Activated CD8-positive, alpha-beta memory T cell treated with anti-CD3 and anti-CD28 coated beads for 1 hour (primary cell): Measurements from ENCODE around the gene GATAD2A.

Experiments
- DNase-seq, 2 donors: peaks; one replicate each; pipeline ENCODE4 v3.0.0-alpha.2; 2020; ENCODE audit warnings: low read depth in 1 of 2; ENCODE audit errors: extremely low read depth in 1 of 2

Gene GATAD2A

GRCh38 chr19:19528721-19529490 is 123.4 kb downstream of the GATAD2A start, which contains the start of gene YJEFN3:
YJEFN3 (plus strand) TSS chr19:19528911; CDS start chr19:19528933, 22 bp downstream.
- no peak for DNase-seq

GRCh38 chr19:19529783-19530422 is 124.4 kb downstream of the GATAD2A start:
- no peak for DNase-seq

- no peak for DNase-seq
Observed at GRCh38 chr19:19530423-19530804, 124.9 kb downstream of the GATAD2A start.

- no peak for DNase-seq
Observed at GRCh38 chr19:19530889-19531288, 125.4 kb downstream of the GATAD2A start.

GRCh38 chr19:19531951-19532805 is 126.7 kb downstream of the GATAD2A start:
- DNase-seq, result peak; percentile 69 to 89

GRCh38 chr19:19532806-19533701 is 127.6 kb downstream of the GATAD2A start:
- DNase-seq, result no peak

- DNase-seq, result no peak
Observed at GRCh38 chr19:19533841-19534240, 128.4 kb downstream of the GATAD2A start.

GRCh38 chr19:19534556-19535265 is 129.2 kb downstream of the GATAD2A start:
- DNase-seq, result no peak

GRCh38 chr19:19535311-19536191 is 130.1 kb downstream of the GATAD2A start:
- DNase-seq, result no peak

- DNase-seq, result no peak
Observed at GRCh38 chr19:19537075-19538048, 131.9 kb downstream of the GATAD2A start.

GRCh38 chr19:19538061-19538784 is 132.7 kb downstream of the GATAD2A start, which contains the start of gene CILP2:
CILP2 (plus strand) TSS chr19:19538265; CDS start chr19:19538350, 85 bp downstream.
- DNase-seq, result no peak

- DNase-seq, result no peak
Observed at GRCh38 chr19:19538785-19539166, 133.3 kb downstream of the GATAD2A start.

GRCh38 chr19:19539698-19540063 is 134.2 kb downstream of the GATAD2A start:
- no peak for DNase-seq

- peak in 1 of 2 donors; percentile 37 for DNase-seq
Observed at GRCh38 chr19:19540064-19540714, 134.7 kb downstream of the GATAD2A start.

GRCh38 chr19:19540715-19541515 is 135.4 kb downstream of the GATAD2A start:
- peak in 1 of 2 donors; percentile 56 for DNase-seq

GRCh38 chr19:19541616-19542015 is 136.1 kb downstream of the GATAD2A start:
- no peak for DNase-seq
